KMS-11 (cell line): ENCODE data around the gene MCC.

Source experiments
- H2AFZ ChIP-seq: fragments of 200-600 bp; sonication (generic); 2 replicates; pipeline ENCODE4 v1.6.1; 2016; ENCODE audit warnings: antibody characterized with exemption, mixed run types, low read depth
- H3K27ac ChIP-seq: fragments of 200-600 bp; sonication (generic); 2 replicates; pipeline ENCODE4 v1.6.1; 2016; ENCODE audit warnings: mild to moderate bottlenecking, mixed run types
- H3K27me3 ChIP-seq: fragments of 200-600 bp; sonication (generic); 2 replicates; pipeline ENCODE4 v1.6.1; 2017; ENCODE audit warnings: mild to moderate bottlenecking, low read depth, mixed run types, moderate library complexity; ENCODE audit not compliant: insufficient read depth
- H3K36me3 ChIP-seq: fragments of 200-600 bp; sonication (generic); 2 replicates; pipeline ENCODE4 v1.6.1; 2017; ENCODE audit warnings: mild to moderate bottlenecking, mixed run types; ENCODE audit not compliant: insufficient read depth
- H3K4me1 ChIP-seq: fragments of 200-600 bp; sonication (generic); 2 replicates; pipeline ENCODE4 v1.6.1; 2016; ENCODE audit warnings: mild to moderate bottlenecking, low read depth, mixed run types; ENCODE audit not compliant: poor library complexity, severe bottlenecking
- H3K4me2 ChIP-seq: fragments of 200-600 bp; sonication (generic); 2 replicates; pipeline ENCODE4 v1.7.0; 2016; ENCODE audit warnings: mild to moderate bottlenecking, mixed run types
- H3K4me3 ChIP-seq: fragments of 200-600 bp; sonication (generic); IDR thresholded peaks from 2 replicates; pipeline ENCODE4 v1.6.1; 2017; ENCODE audit warnings: low read depth, low read length, mixed read lengths; ENCODE audit not compliant: insufficient read depth
- H3K79me2 ChIP-seq: fragments of 200-600 bp; sonication (generic); 2 replicates; pipeline ENCODE4 v1.6.1; 2016; ENCODE audit warnings: low read depth, mixed run types; ENCODE audit not compliant: insufficient read depth
- H3K9ac ChIP-seq: fragments of 200-600 bp; sonication (generic); 2 replicates; pipeline ENCODE4 v1.6.1; 2016; ENCODE audit warnings: mild to moderate bottlenecking, mixed run types
- H4K20me1 ChIP-seq: fragments of 200-600 bp; sonication (generic); 2 replicates; pipeline ENCODE4 v1.6.1; 2016; ENCODE audit warnings: mild to moderate bottlenecking, mixed run types; ENCODE audit not compliant: insufficient read depth
- CTCF ChIP-seq: fragments of 200-600 bp; sonication (generic); conservative IDR thresholded peaks from 2 replicates; pipeline ENCODE4 v1.6.1; 2017; ENCODE audit warnings: low read depth, mild to moderate bottlenecking, antibody characterized with exemption, low read length, moderate library complexity, mixed read lengths

Gene MCC

GRCh38 chr5:113171520-113171919 is 316.7 kb downstream of the MCC start:
- Histone ChIP-seq H3K9ac (no peak overlapping the region), H2AFZ (no peak overlapping the region), H3K4me1 (peaks cover 12% of the 10 kb centered on the region), H3K79me2 (no peaks in the 10 kb centered on the region), H3K4me2 (no peak overlapping the region), H3K36me3 (no peaks in the 10 kb centered on the region), H4K20me1 (no peaks in the 10 kb centered on the region), H3K27me3 (no peaks in the 10 kb centered on the region), H3K27ac (no peak overlapping the region), H3K4me3 (no peak overlapping the region)
- no peak for TF ChIP-seq CTCF

- H3K9ac ChIP-seq, result no peak overlapping the region
- no peaks in the 10 kb centered on the region for H3K79me2 ChIP-seq
Measured at GRCh38 chr5:113170707-113171106, 317.5 kb downstream of the MCC start.

GRCh38 chr5:113169720-113170119 is 318.5 kb downstream of the MCC start:
- H3K79me2 ChIP-seq, result no peaks in the 10 kb centered on the region
- no peak overlapping the region for H3K9ac ChIP-seq
- no peaks in the 10 kb centered on the region for H3K36me3 ChIP-seq
- no peaks in the 10 kb centered on the region for H4K20me1 ChIP-seq
- no peak overlapping the region for H3K4me2 ChIP-seq
- no peak for TF ChIP-seq CTCF
- no peak overlapping the region for H3K27ac ChIP-seq
- peaks cover 12% of the 10 kb centered on the region for H3K4me1 ChIP-seq
- H3K4me3 ChIP-seq, result no peak overlapping the region
- no peak overlapping the region for H2AFZ ChIP-seq
- no peaks in the 10 kb centered on the region for H3K27me3 ChIP-seq

More at GRCh38 chr5:113170707-113171106, 317.5 kb downstream of the MCC start:
- Histone ChIP-seq H3K27ac (no peak overlapping the region), H3K4me1 (peaks cover 12% of the 10 kb centered on the region), H3K4me3 (no peak overlapping the region), H3K27me3 (no peaks in the 10 kb centered on the region), H2AFZ (no peak overlapping the region), H4K20me1 (no peaks in the 10 kb centered on the region), H3K4me2 (no peak overlapping the region), H3K36me3 (no peaks in the 10 kb centered on the region)
- TF ChIP-seq CTCF, result no peak

GRCh38 chr5:113167985-113168384 is 320.3 kb downstream of the MCC start:
- no peak overlapping the region for H3K4me3 ChIP-seq
- H3K36me3 ChIP-seq, result no peaks in the 10 kb centered on the region
- no peak overlapping the region for H3K9ac ChIP-seq
- no peak for TF ChIP-seq CTCF
- H3K79me2 ChIP-seq, result no peaks in the 10 kb centered on the region
- H3K27ac ChIP-seq, result no peak overlapping the region
- peaks cover 12% of the 10 kb centered on the region for H3K4me1 ChIP-seq
- H4K20me1 ChIP-seq, result no peaks in the 10 kb centered on the region
- no peak overlapping the region for H3K4me2 ChIP-seq
- no peaks in the 10 kb centered on the region for H3K27me3 ChIP-seq
- H2AFZ ChIP-seq, result no peak overlapping the region
